PC-3 (cell line): ENCODE data around the gene LMO2. TPM values are rescaled to one million over a fixed set of nuclear protein-coding genes. Genes with fewer than 3 reads are reported as not detected.

Experiments
- ATAC-seq: fragments of 200-7000 bp; cut with Tn5 transposase; 2 replicates; pipeline ENCODE4 v1.9.1; 2020; ENCODE audit warnings: mild to moderate bottlenecking, moderate library complexity
- BruUV-seq: library from RNA; stranded (reverse); fragments of 400-500 nt; replicated peaks from 2 replicates; lab custom pipeline; 2021; lab: Mats Ljungman, UMichigan
- CTCF ChIA-PET: fragments of 300-600 bp; sonication (Branson Sonifier 250); formaldehyde crosslinking; loops from one replicate; lab custom pipeline; 2022; ENCODE audit warnings: antibody characterized with exemption; lab: Charles Lee
- POLR2A ChIA-PET: fragments of 300-600 bp; sonication (Branson Sonifier 250); formaldehyde crosslinking; loops from one replicate; lab custom pipeline; 2022; ENCODE audit warnings: antibody characterized with exemption; ENCODE audit not compliant: unreplicated experiment; lab: Charles Lee
- DNase-seq: peaks from one replicate; pipeline ENCODE4 v3.0.0-alpha.2; 2015
- H2AFZ ChIP-seq: fragments of 300-600 bp; sonication (generic); 2 replicates; pipeline ENCODE4 v1.6.0; 2016; ENCODE audit warnings: antibody characterized with exemption, low read length
- H3F3A ChIP-seq: fragments of 300-600 bp; sonication (generic); one replicate; pipeline ENCODE4 v1.6.0; 2017; ENCODE audit warnings: antibody characterized with exemption, low read length, control low read depth, mild to moderate bottlenecking; ENCODE audit not compliant: unreplicated experiment
- H3K27ac ChIP-seq: fragments of 300-600 bp; sonication (generic); 2 replicates; pipeline ENCODE4 v1.5.1; 2016; ENCODE audit warnings: mild to moderate bottlenecking, low read length
- H3K27me3 ChIP-seq: fragments of 300-600 bp; sonication (generic); 2 replicates; pipeline ENCODE4 v1.6.1; 2016; ENCODE audit warnings: low read length, mixed read lengths
- H3K36me3 ChIP-seq: fragments of 300-600 bp; sonication (generic); 2 replicates; pipeline ENCODE4 v1.6.1; 2016; ENCODE audit warnings: low read depth, mixed run types, low read length, mixed read lengths
- H3K4me1 ChIP-seq: fragments of 300-600 bp; sonication (generic); 2 replicates; pipeline ENCODE4 v1.5.1; 2016; ENCODE audit warnings: low read length; ENCODE audit not compliant: insufficient read depth
- H3K4me2 ChIP-seq: fragments of 300-600 bp; sonication (generic); 2 replicates; pipeline ENCODE4 v1.6.0; 2016; ENCODE audit warnings: low read length
- H3K4me3 ChIP-seq: fragments of 300-600 bp; sonication (generic); 2 replicates; pipeline ENCODE4 v1.5.1; 2016; ENCODE audit warnings: mild to moderate bottlenecking, low read length, mixed read lengths
- H3K79me2 ChIP-seq: fragments of 300-600 bp; sonication (generic); 2 replicates; pipeline ENCODE4 v1.6.1; 2017; ENCODE audit warnings: low read length, mixed read lengths
- H3K9ac ChIP-seq: fragments of 300-600 bp; sonication (generic); 2 replicates; pipeline ENCODE4 v1.6.0; 2016; ENCODE audit warnings: mild to moderate bottlenecking, low read length
- H3K9me2 ChIP-seq: fragments of 300-600 bp; sonication (generic); replicated peaks from 2 replicates; pipeline ENCODE4 v1.6.1; 2016; ENCODE audit warnings: mixed run types, low read length, mixed read lengths
- H3K9me3 ChIP-seq: fragments of 300-600 bp; sonication (generic); 2 replicates; pipeline ENCODE4 v1.6.1; 2016; ENCODE audit warnings: low read length, mixed read lengths
- H4K20me1 ChIP-seq: fragments of 300-600 bp; sonication (generic); 2 replicates; pipeline ENCODE4 v1.6.1; 2016; ENCODE audit warnings: low read length, mixed read lengths
- CTCF ChIP-seq: fragments of 300-600 bp; sonication (generic); conservative IDR thresholded peaks from 2 replicates; pipeline ENCODE4 v1.5.1; 2017; ENCODE audit warnings: antibody characterized with exemption, low read depth, mild to moderate bottlenecking, low read length
- EZH2 ChIP-seq: fragments of 300-600 bp; sonication (generic); IDR thresholded peaks from one replicate; pipeline ENCODE4 v1.6.1; 2017; ENCODE audit warnings: antibody characterized with exemption, mild to moderate bottlenecking, low read length; ENCODE audit not compliant: unreplicated experiment
- EZH2phosphoT487 ChIP-seq: fragments of 300-600 bp; sonication (generic); IDR thresholded peaks from 2 replicates; pipeline ENCODE4 v1.6.1; 2018; ENCODE audit warnings: mild to moderate bottlenecking, antibody characterized with exemption, low read length, borderline replicate concordance
- intact Hi-C: fragments of 100-400 bp; cut with micrococcal nuclease; formaldehyde crosslinking; loops from 2 replicates; pipeline ENCODE4 v1.9.0; 2023
- total RNA-seq: library from RNA; depleted of rRNA; stranded (reverse); fragments of >200 nt; gene quantifications from 2 replicates; pipeline ENCODE4 v1.2.3, GENCODE V29; 2014

The LMO2 gene
- total RNA-seq, 1 experiment from 2014 or later, result 0.51 TPM

DNA sequence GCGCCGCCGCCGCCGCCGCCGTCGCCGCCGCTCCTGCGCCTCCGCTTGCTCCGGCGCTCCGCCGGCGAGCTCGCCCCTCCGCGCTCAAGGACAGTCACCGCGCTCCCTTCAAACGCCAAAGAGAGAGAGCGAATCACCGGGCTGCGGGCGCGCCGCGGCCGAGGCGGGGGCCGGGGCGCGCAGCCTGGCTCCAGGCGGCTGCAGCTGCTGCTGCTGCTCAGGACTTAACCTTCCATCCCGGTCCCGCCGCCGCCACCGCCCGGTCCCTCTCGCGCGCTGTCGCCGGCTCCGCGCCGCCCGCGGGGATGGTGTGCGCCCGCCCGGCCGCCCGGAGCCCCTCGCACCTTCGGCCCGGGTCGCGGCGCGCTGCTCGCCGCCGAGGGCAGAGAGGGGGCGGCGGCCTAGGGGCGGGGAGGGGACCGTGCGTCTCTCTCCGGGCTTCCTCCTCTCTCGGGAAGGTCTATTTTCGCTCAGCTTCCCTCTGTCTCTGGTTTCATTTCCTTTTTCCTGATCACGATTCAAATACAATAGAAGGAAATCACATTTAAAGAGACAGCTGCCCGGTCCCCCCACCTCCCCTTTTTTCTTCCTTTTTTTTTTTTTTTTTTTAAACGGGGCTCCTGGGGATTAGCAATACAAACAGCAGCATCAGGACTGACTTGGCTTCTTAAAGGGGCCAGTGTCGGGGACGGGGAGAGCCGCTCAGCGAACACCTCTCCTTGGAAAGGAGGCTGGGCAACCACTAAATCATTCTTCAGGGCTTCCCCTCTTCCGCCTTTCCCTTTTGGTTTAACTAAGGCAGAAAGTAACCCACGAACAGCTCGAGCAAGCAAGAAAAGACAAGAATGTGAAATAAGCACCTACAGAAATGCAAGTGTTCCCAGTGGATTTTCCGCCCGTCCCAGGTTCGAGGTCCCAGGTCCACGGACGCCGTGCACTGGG, 22.1 kb downstream of the LMO2 start:
- Histone ChIP-seq H2AFZ (peak overlapping the region; percentile 84), H3K4me3 (peak overlapping the region; percentile 77), H3K36me3 (no peaks in the 10 kb centered on the region), H3K9me3 (no peaks in the 10 kb centered on the region), H3K4me1 (no peaks in the 10 kb centered on the region), H3K79me2 (no peaks in the 10 kb centered on the region), H3K9ac (no peak overlapping the region), H3K27ac (no peak overlapping the region), H3F3A (peaks cover 3% of the 10 kb centered on the region), H3K9me2 (no peaks in the 10 kb centered on the region), H3K27me3 (peaks cover 70% of the 10 kb centered on the region), H3K4me2 (peak overlapping the region; percentile 97), H4K20me1 (no peaks in the 10 kb centered on the region)
- no TSS peak for BruUV-seq
- ChIA-PET CTCF (interaction anchor here (0.6 kb wide), 1 partner anchor 304 kb away, joined by 3 read pairs; no protein-coding TSS in a partner anchor), POLR2A (no interaction called here)
- DNase-seq, result peak; percentile 21
- TF ChIP-seq EZH2, result no peak
- TF ChIP-seq CTCF, result no peak
- TF ChIP-seq EZH2phosphoT487, result no peak
- ATAC-seq, result peak; percentile 71
- intact Hi-C loops, result no loop called here

DNA sequence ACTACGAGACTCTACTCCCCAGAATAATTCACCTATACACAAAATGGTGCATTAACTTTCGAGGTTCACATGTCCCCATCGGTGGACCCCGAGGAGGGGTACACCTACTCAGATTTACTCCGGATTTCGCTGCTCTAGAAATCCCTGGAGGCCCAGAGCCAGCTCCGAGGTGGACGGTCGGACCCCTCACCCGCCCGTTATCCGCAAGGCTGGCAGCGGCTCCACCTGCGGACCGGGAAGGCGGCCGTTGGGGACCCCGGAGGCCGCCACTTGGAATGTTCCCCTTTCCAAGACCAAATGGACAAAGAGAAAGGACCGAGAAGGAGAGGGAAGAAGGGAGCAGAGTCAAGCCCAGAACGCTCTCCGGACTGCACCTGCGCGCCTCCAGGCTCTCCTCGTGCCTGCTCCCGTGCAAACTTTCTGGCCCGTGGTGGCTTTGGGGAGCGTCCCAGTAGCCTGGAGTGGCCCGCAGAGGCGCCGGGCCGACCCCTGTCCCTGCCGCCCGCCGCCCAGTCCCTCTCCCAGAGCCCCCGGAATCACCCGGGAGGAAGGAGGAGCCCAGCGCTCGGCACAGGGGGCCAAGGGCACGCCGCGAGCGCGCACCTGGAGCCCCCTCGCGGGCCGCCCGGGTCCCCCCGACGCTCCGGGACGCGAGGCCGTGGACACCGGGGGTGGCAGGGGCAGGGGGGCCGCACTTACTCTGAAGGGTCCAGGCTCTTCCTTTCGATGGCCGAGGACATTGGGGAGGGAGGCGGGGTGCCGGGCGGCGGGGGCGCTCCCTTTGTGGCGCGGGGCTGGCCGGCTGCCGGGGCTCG, 23.0 kb downstream of the LMO2 start:
- POLR2A ChIA-PET, result no interaction called here
- H2AFZ ChIP-seq, result peak overlapping the region; percentile 59
- H3K27ac ChIP-seq, result no peak overlapping the region

More for the DNA sequence above, 23.0 kb downstream of the LMO2 start:
- no peaks in the 10 kb centered on the region for H3K4me1 ChIP-seq
- H3F3A ChIP-seq, result peaks cover 3% of the 10 kb centered on the region
- peak overlapping the region; percentile 71 for H3K4me2 ChIP-seq
- H3K36me3 ChIP-seq, result no peaks in the 10 kb centered on the region
- CTCF ChIA-PET, result interaction anchor here (0.6 kb wide), 1 partner anchor 303 kb away, joined by 3 read pairs; no protein-coding TSS in a partner anchor
- DNase-seq (no peak), ATAC-seq (peak; percentile 8; the same call in 1 of the 2 replicates)
- H3K9me2 ChIP-seq, result no peaks in the 10 kb centered on the region
- no peaks in the 10 kb centered on the region for H3K79me2 ChIP-seq
- peak overlapping the region; percentile 54 for H3K4me3 ChIP-seq
- no TSS peak for BruUV-seq
- H3K27me3 ChIP-seq, result peaks cover 72% of the 10 kb centered on the region
- TF ChIP-seq CTCF (no peak), EZH2 (no peak)
- no peak overlapping the region for H3K9ac ChIP-seq
- intact Hi-C loops, result no loop called here
- no peaks in the 10 kb centered on the region for H3K9me3 ChIP-seq
- H4K20me1 ChIP-seq, result no peaks in the 10 kb centered on the region
